Activated naive CD4-positive, alpha-beta T cell treated with Interleukin-2 at 50 U/mL for 16 hours (primary cell): ENCODE measurements around the gene SLC49A3.
"Not testable (repeated sequence)": the region's sequence is repeated elsewhere in the genome, so short reads cannot be mapped to it uniquely, and the experiment has no call there.

Source experiments
- DNase-seq: peaks from one replicate; pipeline ENCODE4 v3.0.0-alpha.2; 2020

Gene SLC49A3

DNA sequence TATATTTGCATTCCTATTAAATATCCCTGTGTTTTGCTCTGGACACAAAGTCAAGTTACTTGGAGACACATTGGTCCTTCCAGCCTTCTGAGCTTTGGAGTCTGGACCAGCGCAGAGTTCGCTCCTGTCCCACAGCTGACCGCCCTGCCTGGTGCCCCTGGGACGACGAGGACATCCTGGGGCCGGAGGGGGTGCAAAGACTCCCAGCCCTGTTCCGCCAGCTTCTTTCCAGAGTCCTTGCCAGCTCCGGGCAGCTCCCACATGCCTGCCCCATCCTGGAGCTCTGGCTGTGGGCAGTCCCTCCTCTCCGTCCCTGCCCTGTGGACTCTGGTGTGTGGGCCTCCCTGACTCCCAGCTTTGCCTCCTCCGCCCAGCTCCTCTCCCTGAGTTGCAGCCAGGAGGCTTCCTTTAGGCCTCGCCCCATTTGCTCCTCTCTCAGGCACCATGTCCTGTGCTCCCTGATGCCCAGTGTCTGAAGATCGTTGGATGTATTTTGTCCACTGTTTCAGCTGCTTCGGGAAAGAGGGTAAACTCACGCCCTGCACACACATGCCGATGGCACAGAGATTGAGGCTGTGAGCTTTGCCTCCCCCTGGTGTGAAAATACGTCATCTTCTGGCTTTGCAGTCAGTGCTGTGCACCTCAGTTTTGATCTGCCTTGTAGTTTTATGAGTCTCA lies 11.8 kb upstream of the SLC49A3 start:
- no peak for DNase-seq

DNA sequence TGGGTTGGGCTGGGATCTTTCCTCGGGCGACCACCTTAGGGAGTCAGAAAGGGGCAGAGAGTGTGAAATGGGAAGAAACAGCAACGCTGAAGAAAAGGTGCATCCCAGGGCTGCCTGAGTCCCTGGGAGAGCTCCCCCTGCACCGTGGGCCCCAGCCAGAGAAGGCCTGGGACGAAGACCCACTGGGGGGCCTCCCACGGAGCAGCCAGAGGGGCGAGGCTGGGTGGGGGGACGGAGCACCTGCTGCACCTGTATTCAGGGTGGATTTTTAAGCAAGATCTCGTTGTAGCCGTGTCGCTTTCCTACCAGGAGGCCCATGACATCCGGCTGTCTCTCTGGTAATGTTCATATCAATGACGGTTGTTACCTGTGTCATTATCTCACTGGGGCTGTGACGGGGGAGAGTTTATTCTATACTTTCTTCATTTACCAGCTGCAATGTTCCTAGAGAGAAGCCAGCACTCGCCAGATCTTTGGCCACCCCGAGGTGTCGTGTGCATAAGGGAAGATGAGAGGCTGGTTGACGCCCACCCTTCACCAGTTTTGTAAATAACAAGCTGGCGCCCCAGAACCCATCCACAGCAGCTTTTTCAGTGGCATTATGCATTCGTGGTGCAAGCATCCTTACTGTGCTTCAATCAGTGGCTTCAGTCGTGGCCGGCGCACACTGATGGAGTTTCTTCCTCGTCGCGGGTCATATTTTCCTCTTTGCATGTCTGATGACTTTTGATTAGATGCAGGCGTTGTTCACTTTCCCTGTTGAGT lies 11.0 kb upstream of the SLC49A3 start:
- no peak for DNase-seq

- DNase-seq, result not testable (repeated sequence)
Measured at GRCh38 chr4:694341-694940, 5.5 kb upstream of the SLC49A3 start.

GRCh38 chr4:692771-693554 lies 4.0 kb upstream of the SLC49A3 start:
- no peak for DNase-seq

- no peak for DNase-seq
Measured at GRCh38 chr4:689723-690122, 772 bp upstream of the SLC49A3 start.

- no peak for DNase-seq
Measured at GRCh38 chr4:687971-688853, 739 bp downstream of the SLC49A3 start.

DNA sequence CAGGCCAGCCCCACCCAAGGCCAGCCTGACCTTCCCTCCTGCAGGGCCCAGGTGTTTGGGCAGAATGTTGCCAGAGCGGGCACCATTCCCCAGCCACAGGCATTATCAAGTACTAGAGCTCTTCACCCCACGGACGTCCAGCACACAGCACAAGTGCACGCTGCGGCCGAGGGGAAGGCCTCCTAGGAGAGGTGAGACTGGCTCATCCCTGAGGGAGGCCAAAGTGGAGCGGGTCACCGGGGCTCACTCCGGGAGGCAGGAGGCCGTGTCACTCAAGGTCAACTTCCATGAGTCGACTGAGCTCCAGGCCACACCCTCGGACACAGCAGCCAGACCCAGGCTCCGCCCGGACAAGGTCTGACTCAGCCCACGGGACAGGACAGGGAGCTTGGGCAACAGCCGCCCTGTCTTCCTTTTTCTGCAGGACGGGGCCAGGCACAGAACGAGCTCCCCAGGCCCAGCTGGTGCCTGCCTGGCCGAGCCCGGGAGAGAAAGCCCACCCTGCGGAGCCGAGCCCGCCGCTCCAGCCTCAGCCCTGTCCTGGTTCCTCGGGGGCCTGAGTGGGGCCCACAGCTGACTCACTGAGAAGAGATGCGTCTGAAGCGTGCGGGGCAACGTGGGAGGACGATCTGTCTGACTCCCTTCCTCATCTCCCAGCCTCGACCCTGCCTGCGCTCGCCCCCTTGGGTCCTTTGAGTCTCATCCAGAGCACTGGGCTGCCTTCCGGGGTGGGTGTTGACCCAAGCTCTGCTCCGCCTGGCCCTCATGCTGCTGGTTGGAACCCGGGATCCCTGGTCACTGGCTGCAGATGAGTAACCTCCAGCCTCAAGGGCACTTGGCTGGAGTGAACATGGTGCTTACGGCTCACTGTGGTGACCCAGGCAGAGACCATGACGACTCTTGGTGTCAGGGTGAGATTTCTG lies 1.6 kb downstream of the SLC49A3 start:
- no peak for DNase-seq

DNA sequence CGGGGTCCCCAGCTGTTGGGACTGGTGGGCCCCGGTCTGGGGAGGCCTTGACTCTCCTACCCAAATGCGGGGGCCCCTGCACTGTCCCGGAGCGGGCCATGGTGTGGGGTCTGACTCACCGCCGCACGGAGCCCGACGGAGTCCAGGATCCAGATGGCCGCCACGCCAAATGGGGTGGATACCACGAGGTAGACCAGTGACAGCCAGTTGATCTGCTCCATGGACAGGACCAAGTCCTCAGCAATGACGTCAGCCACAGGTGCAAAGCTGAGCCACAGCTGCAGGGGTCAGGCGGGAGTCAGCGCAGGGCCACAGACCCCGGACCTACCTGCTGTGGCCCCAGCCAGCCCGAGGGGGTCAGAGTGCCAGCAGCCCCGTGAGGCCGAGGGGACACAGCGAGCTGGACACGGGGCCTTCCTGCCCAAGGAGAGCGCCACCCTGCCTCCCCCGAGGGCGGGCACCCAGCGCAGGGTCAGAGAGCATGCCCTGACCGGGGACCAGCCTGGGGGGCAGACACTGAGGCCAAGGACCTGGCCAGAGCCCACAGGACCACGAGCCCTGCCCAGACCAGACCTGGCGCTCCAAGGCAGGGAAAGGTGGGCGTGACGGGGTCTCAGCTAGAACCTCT lies 2.4 kb downstream of the SLC49A3 start:
- no peak for DNase-seq

GRCh38 chr4:685679-686412 lies 3.1 kb downstream of the SLC49A3 start:
- DNase-seq, result no peak

DNA sequence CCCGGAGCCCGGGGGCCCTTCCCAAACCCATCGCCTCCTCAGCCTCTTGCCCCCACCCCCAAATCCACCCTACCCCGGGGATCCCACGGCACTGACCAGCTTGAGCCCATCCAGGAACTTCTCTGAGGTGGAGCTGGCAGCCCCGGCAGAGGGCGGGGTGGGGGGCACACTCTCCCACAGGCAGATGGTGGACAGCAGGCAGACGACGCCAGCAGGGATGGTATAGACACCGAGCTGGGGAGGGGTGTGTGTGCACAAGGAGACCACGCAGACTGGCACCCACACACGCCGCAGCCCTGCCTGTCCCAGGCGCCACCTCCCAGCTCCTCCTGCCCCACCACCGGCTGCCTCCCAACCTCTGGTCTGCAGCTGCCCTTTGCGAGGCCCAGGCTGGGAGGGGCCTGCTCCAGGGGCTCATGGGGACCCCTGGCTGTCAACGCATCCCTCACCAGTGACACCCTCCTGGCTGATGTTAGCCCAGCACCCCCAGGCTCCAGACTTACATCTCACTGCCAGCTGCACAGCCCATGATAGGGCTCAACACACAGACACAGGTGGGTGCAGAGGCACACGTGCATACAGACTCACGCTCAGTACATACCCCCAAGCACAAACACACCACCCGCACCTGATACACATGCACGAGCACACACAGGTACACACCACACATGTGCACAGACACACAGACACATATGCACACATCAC lies 4.2 kb downstream of the SLC49A3 start:
- DNase-seq, result no peak

DNA sequence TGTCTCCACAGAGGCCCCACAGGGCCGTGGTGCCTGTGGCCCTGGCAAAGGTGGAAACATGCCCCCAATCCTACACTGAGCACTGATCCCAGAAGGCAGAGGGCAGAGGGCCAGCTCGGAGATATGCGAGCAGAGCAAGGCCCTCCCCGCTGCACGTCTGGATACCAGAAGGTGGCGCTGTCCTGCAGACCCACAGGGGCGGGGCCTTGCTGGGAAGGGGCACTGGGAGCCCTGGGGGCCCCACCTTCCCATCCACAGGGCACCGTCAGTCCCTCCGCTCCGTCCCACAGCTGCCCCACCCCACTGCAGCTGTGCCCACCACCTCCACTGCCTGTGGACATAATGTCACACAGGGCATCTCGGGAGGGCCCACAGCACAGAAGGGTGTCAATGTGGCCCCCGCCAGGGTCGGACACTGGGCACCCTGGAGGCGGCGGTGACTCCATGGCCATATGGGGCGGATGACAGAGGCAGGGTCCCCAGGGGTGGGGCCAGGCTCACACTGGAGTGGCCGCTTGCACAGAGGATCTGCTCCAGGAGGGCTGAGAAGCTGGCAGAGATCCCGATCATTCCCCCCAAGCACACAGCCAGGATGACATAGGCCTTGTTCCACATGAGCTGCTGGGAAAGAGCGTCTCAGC lies 4.8 kb downstream of the SLC49A3 start:
- DNase-seq, result peak; percentile 26

GRCh38 chr4:683247-683897 lies 5.6 kb downstream of the SLC49A3 start:
- no peak for DNase-seq

GRCh38 chr4:682490-683172 lies 6.3 kb downstream of the SLC49A3 start:
- no peak for DNase-seq

GRCh38 chr4:681736-682451 lies 7.1 kb downstream of the SLC49A3 start:
- peak; percentile 40 for DNase-seq

DNA sequence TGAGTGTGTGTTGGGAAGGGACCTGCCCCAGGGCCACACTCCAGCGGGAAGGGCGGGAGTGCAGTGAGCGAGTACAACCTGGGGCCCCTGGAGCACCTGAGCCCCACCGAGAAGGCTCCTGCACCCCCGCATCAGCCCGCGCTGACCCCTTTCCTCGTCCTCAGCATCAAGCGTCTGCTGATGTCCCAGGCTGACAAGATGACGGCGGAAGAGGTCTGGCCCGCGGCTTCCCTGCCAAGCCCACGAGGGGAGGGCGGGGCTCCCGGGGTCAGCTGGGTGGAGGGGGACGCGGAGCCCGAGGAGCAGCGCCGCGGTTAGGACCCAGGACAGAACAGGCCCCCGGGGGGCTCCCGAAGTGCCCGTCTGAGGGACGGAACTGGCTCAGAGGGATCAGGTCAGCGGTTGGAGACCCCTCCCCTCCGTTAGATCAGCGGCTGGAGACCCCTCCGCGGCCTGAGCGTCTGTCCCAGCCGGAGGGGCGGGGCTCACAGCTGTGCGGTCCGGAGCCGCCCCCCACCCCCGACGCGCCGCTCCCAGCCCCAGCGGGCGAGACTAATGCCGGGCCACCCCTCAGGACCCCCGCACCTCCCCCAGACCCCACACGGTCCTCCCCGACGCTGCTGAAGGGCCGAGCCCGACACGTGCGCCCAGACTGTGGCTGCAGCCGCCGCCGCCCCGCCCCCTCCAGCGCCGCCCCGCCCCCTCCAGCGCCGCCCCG lies 7.9 kb downstream of the SLC49A3 start:
- DNase-seq, result peak; percentile 64

DNA sequence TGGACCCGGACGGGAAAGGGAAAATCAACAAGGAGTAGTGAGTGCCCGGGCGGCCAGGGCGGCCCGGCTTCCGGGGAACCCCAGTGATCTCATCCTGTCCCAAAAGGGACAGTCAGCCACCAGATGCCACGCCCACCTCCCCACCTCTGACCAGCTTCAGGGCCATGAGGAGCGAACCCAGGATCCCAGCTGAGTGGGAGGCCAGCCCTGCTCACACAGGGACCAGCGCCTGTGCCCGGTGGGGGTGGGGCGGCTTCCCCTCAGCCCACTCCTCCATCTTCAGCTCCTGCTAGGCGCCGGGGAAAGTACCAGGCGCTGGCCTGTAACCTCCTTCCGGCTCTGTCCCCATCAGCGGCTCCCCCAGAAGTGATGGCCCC lies 8.4 kb downstream of the SLC49A3 start:
- DNase-seq, result no peak
